Measurements from ENCODE around the gene MRPL17. TPM values are rescaled to one million over a fixed set of nuclear protein-coding genes. Genes with fewer than 3 reads are reported as not detected.
A peak's percentile ranks its signal among the peaks of the same experiment; 100 is the strongest.
"Not testable (repeated sequence)": the region's sequence is repeated elsewhere in the genome, so short reads cannot be mapped to it uniquely, and the experiment has no call there.

Gene MRPL17
- total RNA-seq, 2 donors from 2014 or later, result 34.6 to 75.1 TPM

DNA sequence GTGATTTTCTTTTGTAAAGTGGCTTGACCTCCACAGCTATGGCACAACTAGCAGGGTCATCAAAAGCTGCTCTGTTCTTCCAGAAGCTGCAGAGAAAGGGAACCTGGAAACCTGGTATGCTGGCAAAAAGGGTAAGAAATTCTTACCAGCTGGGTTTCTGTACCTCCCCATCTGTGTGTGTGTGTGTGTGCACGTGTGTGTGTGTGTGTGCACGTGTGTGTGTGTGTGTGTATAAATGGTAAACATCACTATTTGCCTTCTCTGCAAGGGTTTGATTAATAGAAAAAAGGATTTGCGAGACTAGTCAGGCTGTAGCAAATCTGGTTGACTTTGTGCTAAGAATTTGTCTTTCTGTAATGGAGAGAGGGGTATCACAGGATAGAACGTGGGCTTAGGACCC lies 4.7 kb upstream of the MRPL17 start:
- Histone ChIP-seq H3K27ac (no peak overlapping the region), H3K9ac (ENCODE audit: low read depth in 2 of 2, low read length in 2 of 2) (no peak overlapping the region), H3K9me3 (no peaks in the 10 kb centered on the region), H3K4me1 (no peaks in the 10 kb centered on the region), H3K36me3 (no peaks in the 10 kb centered on the region), H3K27me3 (no peaks in the 10 kb centered on the region), H3K4me3 (no peak overlapping the region)
- TF ChIP-seq, protein P1, sequence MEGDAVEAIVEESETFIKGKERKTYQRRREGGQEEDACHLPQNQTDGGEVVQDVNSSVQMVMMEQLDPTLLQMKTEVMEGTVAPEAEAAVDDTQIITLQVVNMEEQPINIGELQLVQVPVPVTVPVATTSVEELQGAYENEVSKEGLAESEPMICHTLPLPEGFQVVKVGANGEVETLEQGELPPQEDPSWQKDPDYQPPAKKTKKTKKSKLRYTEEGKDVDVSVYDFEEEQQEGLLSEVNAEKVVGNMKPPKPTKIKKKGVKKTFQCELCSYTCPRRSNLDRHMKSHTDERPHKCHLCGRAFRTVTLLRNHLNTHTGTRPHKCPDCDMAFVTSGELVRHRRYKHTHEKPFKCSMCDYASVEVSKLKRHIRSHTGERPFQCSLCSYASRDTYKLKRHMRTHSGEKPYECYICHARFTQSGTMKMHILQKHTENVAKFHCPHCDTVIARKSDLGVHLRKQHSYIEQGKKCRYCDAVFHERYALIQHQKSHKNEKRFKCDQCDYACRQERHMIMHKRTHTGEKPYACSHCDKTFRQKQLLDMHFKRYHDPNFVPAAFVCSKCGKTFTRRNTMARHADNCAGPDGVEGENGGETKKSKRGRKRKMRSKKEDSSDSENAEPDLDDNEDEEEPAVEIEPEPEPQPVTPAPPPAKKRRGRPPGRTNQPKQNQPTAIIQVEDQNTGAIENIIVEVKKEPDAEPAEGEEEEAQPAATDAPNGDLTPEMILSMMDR (IDR thresholded peaks at IDR 0.05), result no peak
- no peak for DNase-seq
- intact Hi-C loops (cut with DNase I), result loop anchor here (10.0 kb wide), 1 partner anchor 303 kb away; no protein-coding TSS in a partner anchor

DNA sequence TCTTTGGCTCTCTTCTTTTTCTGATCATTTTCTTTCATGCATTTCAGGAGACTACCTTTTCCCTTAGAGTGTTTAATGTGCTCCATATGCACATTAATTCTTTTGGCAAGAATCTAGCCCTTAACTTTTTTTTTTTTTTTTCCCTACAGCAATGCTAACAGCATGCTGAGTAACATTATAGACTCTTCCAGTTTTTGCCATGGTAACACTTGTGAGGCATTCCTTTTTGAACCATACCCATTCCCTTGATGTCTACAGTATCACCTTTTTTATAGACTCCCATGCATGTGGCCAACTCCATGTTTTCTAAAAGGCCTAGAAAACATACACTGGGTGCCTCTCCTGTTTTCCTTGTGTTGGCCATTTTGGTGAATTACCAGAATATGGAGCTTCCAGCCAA lies 2.9 kb upstream of the MRPL17 start:
- no peak overlapping the region for H3K9ac ChIP-seq (ENCODE audit: low read depth in 2 of 2, low read length in 2 of 2)
- intact Hi-C loops (cut with DNase I), result loop anchor here (10.0 kb wide), 1 partner anchor 301 kb away; no protein-coding TSS in a partner anchor
- H3K4me3 ChIP-seq, result no peak overlapping the region
- TF ChIP-seq, protein P1 (IDR thresholded peaks at IDR 0.05), result no peak
- H3K36me3 ChIP-seq, result no peaks in the 10 kb centered on the region
- DNase-seq, result no peak
- H3K27ac ChIP-seq, result no peak overlapping the region
- H3K27me3 ChIP-seq, result no peaks in the 10 kb centered on the region
- no peaks in the 10 kb centered on the region for H3K4me1 ChIP-seq
- H3K9me3 ChIP-seq, result no peaks in the 10 kb centered on the region

DNA sequence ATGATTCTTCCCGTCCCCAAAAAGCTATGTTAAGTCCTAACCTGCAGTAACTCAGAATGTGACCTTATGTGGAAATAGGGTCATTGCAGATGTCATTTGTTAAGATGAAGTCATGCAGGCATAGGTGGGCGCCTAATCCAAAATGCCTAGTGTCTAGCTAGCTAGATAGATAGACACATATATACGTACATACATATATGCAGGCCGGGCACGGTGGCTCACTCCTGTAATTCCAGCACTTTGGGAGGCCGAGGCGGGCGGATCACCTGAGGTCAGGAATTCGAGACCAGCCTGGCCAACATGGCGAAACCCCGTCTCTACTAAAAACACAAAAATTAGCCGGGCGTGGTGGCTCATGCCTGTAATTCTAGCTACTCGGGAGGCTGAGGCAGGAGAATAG lies 928 bp upstream of the MRPL17 start:
- H3K36me3 ChIP-seq, H3K27me3 ChIP-seq, H3K4me3 ChIP-seq, H3K9me3 ChIP-seq, DNase-seq, H3K27ac ChIP-seq, H3K4me1 ChIP-seq: not testable (repeated sequence)
- intact Hi-C loops (cut with DNase I), result loop anchor here (5.0 to 10.0 kb wide), 4 partner anchors 37 to 299 kb away; partner anchors contain the start of genes ILK and RRP8
- peak overlapping the region in 1 of 2 donors; percentile 75 for H3K9ac ChIP-seq (ENCODE audit: low read depth in 2 of 2, low read length in 2 of 2)

DNA sequence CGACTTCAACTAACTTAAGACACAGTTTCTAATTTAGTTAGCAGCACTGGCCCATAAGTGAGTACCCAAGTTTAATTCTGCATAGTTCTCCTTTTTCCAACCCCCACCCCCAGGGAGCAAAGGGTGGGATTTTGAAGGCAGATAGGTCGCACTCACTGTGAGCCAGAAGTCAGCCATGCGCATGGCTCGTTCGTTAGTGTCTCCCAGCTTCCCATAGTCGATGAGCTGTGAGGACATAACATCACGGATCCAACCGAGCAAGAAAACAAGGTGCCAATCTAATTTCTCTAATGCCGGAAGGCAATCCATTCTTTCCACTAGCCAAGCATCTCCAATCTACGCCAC lies 577 bp downstream of the MRPL17 start:
- peak overlapping the region; percentile 92 for H3K27ac ChIP-seq
- DNase-seq, result no peak

DNA sequence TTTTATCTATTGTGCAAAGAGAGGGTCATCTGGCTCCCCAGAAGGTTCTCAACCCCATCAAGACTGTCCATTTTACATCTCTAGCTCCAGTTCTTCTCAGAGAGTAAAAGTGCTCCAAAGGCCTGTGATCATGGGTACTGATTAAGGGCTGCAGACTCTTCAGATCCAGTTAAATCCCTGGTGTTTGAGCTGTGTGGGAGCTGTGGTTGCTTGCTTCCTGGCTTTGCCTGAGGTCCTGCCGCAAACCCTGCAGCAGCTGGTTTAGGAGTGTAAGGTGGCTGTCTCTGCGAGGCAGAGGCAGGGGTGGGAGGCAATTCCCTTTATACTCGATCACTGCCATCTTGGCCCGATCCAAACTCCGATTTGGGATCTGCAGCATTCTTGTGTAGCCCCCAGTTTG lies 1.2 kb downstream of the MRPL17 start:
- H3K27ac ChIP-seq, result no peak overlapping the region
- H3K9ac ChIP-seq (ENCODE audit: low read depth in 2 of 2, low read length in 2 of 2), result peak overlapping the region; percentile 75 to 95
- intact Hi-C loops (cut with DNase I), result loop anchor here (5.0 to 10.0 kb wide), 4 partner anchors 35 to 297 kb away; partner anchors contain the start of genes ILK and RRP8
- no peaks in the 10 kb centered on the region for H3K9me3 ChIP-seq
- no peak for DNase-seq
- H3K4me1 ChIP-seq, result no peaks in the 10 kb centered on the region
- H3K36me3 ChIP-seq, result no peaks in the 10 kb centered on the region
- H3K27me3 ChIP-seq, result no peaks in the 10 kb centered on the region
- peak overlapping the region; percentile 98 for H3K4me3 ChIP-seq
- TF ChIP-seq, protein P1 (IDR thresholded peaks at IDR 0.05), result no peak

More for the DNA sequence above, 577 bp downstream of the MRPL17 start:
- Histone ChIP-seq H3K4me3 (peak overlapping the region; percentile 98), H3K27me3 (no peaks in the 10 kb centered on the region), H3K9ac (ENCODE audit: low read depth in 2 of 2, low read length in 2 of 2) (peak overlapping the region; percentile 75 to 95), H3K36me3 (no peaks in the 10 kb centered on the region), H3K4me1 (no peaks in the 10 kb centered on the region), H3K9me3 (no peaks in the 10 kb centered on the region)
- TF ChIP-seq, protein P1 (IDR thresholded peaks at IDR 0.05), result no peak
- intact Hi-C loops (cut with DNase I), result loop anchor here (5.0 to 10.0 kb wide), 4 partner anchors 35 to 298 kb away; partner anchors contain the start of genes ILK and RRP8

DNA sequence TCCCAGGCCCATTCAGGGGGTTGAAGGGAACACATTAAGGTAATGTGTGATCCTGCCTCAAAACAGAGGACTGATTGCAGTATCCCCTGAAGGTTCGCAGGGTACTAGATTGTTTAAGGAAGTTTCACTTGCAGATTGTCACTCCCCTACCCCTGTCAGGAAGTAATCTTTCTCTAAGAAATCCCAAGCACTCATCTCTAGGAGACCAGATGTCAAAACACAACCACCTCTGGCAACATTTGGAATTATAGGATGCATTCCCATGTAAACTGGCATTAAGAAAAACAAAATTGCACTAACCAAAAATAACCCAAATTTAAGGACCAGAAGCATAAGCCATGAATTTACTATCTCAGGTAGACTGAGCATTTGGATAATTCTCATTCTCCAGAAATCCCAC lies 1.6 kb downstream of the MRPL17 start:
- no peak overlapping the region for H3K9ac ChIP-seq (ENCODE audit: low read depth in 2 of 2, low read length in 2 of 2)
- H3K4me1 ChIP-seq, result no peaks in the 10 kb centered on the region
- intact Hi-C loops (cut with DNase I), result loop anchor here (5.0 to 10.0 kb wide), 4 partner anchors 34 to 297 kb away; partner anchors contain the start of genes ILK and RRP8
- H3K27ac ChIP-seq, result no peak overlapping the region
- no peak overlapping the region for H3K4me3 ChIP-seq
- H3K27me3 ChIP-seq, result no peaks in the 10 kb centered on the region
- TF ChIP-seq, protein P1 (IDR thresholded peaks at IDR 0.05), result no peak
- no peak for DNase-seq
- H3K36me3 ChIP-seq, result no peaks in the 10 kb centered on the region
- H3K9me3 ChIP-seq, result no peaks in the 10 kb centered on the region

All from colonic mucosa (tissue), 4 donors.